SK-N-SH (cell line): ENCODE results near the gene NRCAM.

Experiments used
- CHD2 ChIP-seq: fragments of 150-350 bp; IDR thresholded peaks from 2 replicates; pipeline ENCODE4 v1.6.1; 2018; ENCODE audit warnings: low read length; ENCODE audit not compliant: partially characterized antibody
- CTCF ChIP-seq: fragments of 200-600 bp; sonication (generic); IDR thresholded peaks from 2 replicates; pipeline ENCODE4 v1.6.1; 2017; ENCODE audit warnings: antibody characterized with exemption, mild to moderate bottlenecking, moderate library complexity
- EZH2phosphoT487 ChIP-seq: fragments of 200-600 bp; sonication (generic); IDR thresholded peaks from 2 replicates; pipeline ENCODE4 v1.6.1; 2017; ENCODE audit warnings: low read depth, mixed run types, mild to moderate bottlenecking, antibody characterized with exemption, moderate library complexity, borderline replicate concordance
- FOXJ3 ChIP-seq: sonication (generic); formaldehyde crosslinking; IDR thresholded peaks from 2 replicates; pipeline ENCODE4 v1.5.1; 2020; ENCODE audit warnings: mild to moderate bottlenecking, missing genetic modification reagents
- GABPA ChIP-seq: IDR thresholded peaks from 2 replicates; pipeline ENCODE4 v1.4.0; 2012; ENCODE audit warnings: low read depth, mild to moderate bottlenecking
- POLR2AphosphoS5 ChIP-seq: IDR thresholded peaks from 2 replicates; pipeline ENCODE4 v1.6.1; 2012; ENCODE audit warnings: low read depth, low read length
- RAD21 ChIP-seq: IDR thresholded peaks from 2 replicates; pipeline ENCODE4 v1.6.1; 2012; ENCODE audit warnings: mild to moderate bottlenecking, low read length
- RCOR1 ChIP-seq: fragments of 150-350 bp; IDR thresholded peaks from 2 replicates; pipeline ENCODE4 v1.6.1; 2017; ENCODE audit warnings: antibody characterized with exemption, low read length
- RXRA ChIP-seq: IDR thresholded peaks from 2 replicates; pipeline ENCODE4 v1.4.0; 2012; ENCODE audit warnings: low read depth, mild to moderate bottlenecking, borderline replicate concordance
- TAF1 ChIP-seq: IDR thresholded peaks from 2 replicates; pipeline ENCODE4 v1.6.1; 2012; ENCODE audit warnings: low read depth, mild to moderate bottlenecking, low read length, moderate library complexity, borderline replicate concordance
- TEAD4 ChIP-seq: IDR thresholded peaks from 2 replicates; pipeline ENCODE4 v1.4.0; 2012; ENCODE audit warnings: mild to moderate bottlenecking, borderline replicate concordance; ENCODE audit not compliant: insufficient read depth
- YY1 ChIP-seq: IDR thresholded peaks from 2 replicates; pipeline ENCODE4 v1.4.0; 2012; ENCODE audit warnings: low read depth, mild to moderate bottlenecking
- TF ChIP-seq, protein P1 (sequence below): IDR thresholded peaks from 2 replicates; pipeline ENCODE4 v1.6.1; 2012; ENCODE audit warnings: mild to moderate bottlenecking, low read depth, low read length, moderate library complexity
- TF ChIP-seq, protein P2 (sequence below): fragments of 150-350 bp; IDR thresholded peaks from 2 replicates; pipeline ENCODE4 v1.6.1; 2017; ENCODE audit warnings: antibody characterized with exemption, low read length, low read depth, borderline replicate concordance

- no peak for TF ChIP-seq CTCF
- TF ChIP-seq TEAD4 = peak; percentile 16; the same call in 1 of the 2 replicates
- TF ChIP-seq, protein P1, sequence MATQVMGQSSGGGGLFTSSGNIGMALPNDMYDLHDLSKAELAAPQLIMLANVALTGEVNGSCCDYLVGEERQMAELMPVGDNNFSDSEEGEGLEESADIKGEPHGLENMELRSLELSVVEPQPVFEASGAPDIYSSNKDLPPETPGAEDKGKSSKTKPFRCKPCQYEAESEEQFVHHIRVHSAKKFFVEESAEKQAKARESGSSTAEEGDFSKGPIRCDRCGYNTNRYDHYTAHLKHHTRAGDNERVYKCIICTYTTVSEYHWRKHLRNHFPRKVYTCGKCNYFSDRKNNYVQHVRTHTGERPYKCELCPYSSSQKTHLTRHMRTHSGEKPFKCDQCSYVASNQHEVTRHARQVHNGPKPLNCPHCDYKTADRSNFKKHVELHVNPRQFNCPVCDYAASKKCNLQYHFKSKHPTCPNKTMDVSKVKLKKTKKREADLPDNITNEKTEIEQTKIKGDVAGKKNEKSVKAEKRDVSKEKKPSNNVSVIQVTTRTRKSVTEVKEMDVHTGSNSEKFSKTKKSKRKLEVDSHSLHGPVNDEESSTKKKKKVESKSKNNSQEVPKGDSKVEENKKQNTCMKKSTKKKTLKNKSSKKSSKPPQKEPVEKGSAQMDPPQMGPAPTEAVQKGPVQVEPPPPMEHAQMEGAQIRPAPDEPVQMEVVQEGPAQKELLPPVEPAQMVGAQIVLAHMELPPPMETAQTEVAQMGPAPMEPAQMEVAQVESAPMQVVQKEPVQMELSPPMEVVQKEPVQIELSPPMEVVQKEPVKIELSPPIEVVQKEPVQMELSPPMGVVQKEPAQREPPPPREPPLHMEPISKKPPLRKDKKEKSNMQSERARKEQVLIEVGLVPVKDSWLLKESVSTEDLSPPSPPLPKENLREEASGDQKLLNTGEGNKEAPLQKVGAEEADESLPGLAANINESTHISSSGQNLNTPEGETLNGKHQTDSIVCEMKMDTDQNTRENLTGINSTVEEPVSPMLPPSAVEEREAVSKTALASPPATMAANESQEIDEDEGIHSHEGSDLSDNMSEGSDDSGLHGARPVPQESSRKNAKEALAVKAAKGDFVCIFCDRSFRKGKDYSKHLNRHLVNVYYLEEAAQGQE = no peak
- peak; percentile 96 for TF ChIP-seq FOXJ3 (CRISPR knock-in tag)
- peak; percentile 81; the same call in 1 of the 2 replicates for TF ChIP-seq RCOR1
- no peak for TF ChIP-seq RXRA
- no peak for TF ChIP-seq YY1
- no peak for TF ChIP-seq EZH2phosphoT487
- TF ChIP-seq TAF1 = no peak
- peak; percentile 42 for TF ChIP-seq RAD21
- peak; percentile 59 for TF ChIP-seq CHD2
- TF ChIP-seq, protein P2, sequence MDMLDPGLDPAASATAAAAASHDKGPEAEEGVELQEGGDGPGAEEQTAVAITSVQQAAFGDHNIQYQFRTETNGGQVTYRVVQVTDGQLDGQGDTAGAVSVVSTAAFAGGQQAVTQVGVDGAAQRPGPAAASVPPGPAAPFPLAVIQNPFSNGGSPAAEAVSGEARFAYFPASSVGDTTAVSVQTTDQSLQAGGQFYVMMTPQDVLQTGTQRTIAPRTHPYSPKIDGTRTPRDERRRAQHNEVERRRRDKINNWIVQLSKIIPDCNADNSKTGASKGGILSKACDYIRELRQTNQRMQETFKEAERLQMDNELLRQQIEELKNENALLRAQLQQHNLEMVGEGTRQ = no peak
- TF ChIP-seq GABPA = no peak
- 0 out of 2 replicates have a peak, but pooled peaks have one; percentile 23 for TF ChIP-seq POLR2AphosphoS5
These were observed 165.6 kb downstream of the NRCAM start for GRCh38 chr7:108290459-108291151.
